ENCODE results near the gene CLDN34. TPM values are rescaled to one million over a fixed set of nuclear protein-coding genes. Genes with fewer than 3 reads are reported as not detected.

Gene CLDN34, protein sequence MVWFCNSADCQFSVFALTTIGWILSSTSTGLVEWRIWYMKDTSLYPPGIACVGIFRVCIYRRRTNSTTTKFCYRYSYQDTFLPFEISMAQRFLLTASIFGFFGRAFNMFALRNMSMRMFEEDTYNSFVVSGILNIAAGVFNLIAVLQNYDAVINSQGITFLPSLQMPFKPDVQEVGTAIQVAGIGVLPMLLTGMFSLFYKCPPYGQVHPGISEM
- 0.30 and 0.33 TPM in 2 replicates for total RNA-seq
- long read RNA-seq: 0 reads

- TF ChIP-seq, protein P1, sequence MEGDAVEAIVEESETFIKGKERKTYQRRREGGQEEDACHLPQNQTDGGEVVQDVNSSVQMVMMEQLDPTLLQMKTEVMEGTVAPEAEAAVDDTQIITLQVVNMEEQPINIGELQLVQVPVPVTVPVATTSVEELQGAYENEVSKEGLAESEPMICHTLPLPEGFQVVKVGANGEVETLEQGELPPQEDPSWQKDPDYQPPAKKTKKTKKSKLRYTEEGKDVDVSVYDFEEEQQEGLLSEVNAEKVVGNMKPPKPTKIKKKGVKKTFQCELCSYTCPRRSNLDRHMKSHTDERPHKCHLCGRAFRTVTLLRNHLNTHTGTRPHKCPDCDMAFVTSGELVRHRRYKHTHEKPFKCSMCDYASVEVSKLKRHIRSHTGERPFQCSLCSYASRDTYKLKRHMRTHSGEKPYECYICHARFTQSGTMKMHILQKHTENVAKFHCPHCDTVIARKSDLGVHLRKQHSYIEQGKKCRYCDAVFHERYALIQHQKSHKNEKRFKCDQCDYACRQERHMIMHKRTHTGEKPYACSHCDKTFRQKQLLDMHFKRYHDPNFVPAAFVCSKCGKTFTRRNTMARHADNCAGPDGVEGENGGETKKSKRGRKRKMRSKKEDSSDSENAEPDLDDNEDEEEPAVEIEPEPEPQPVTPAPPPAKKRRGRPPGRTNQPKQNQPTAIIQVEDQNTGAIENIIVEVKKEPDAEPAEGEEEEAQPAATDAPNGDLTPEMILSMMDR (conservative IDR thresholded peaks at IDR 0.05): no peak
- no peak for DNase-seq (ENCODE audit: low read depth, low spot score)
- H3K4me1 Mint-ChIP-seq: no peaks in the 10 kb centered on the region
- H3K9me3 Mint-ChIP-seq: peaks cover 4% of the 10 kb centered on the region
- H3K27ac Mint-ChIP-seq (ENCODE audit: unreplicated experiment): no peak within 1 kb of the TSS
- H3K36me3 Mint-ChIP-seq (ENCODE audit: low read depth): peaks cover 8% of the 10 kb centered on the region
- peaks cover 2% of the 10 kb centered on the region for H3K27me3 Mint-ChIP-seq (ENCODE audit: low read depth)
- no peak within 1 kb of the TSS for H3K4me3 Mint-ChIP-seq
Measured at GRCh38 chrX:9966775-9967408, at the start of gene CLDN34. Gene CLDN34 (plus strand): TSS chrX:9967358. CDS start chrX:9967358, 0 bp downstream.

- no peak for DNase-seq (ENCODE audit: low read depth, low spot score)
- H3K27me3 Mint-ChIP-seq (ENCODE audit: low read depth): no peaks in the 10 kb centered on the region
- TF ChIP-seq, protein P1 (conservative IDR thresholded peaks at IDR 0.05): no peak
- peaks cover 14% of the 10 kb centered on the region for H3K36me3 Mint-ChIP-seq (ENCODE audit: low read depth)
- H3K4me1 Mint-ChIP-seq: peaks cover 34% of the 10 kb centered on the region
- no peak overlapping the region for H3K27ac Mint-ChIP-seq (ENCODE audit: unreplicated experiment)
- H3K4me3 Mint-ChIP-seq: no peak overlapping the region
- H3K9me3 Mint-ChIP-seq: peaks cover 19% of the 10 kb centered on the region
Measured at GRCh38 chrX:9917861-9918260, 49.3 kb upstream of the CLDN34 start.

DNA sequence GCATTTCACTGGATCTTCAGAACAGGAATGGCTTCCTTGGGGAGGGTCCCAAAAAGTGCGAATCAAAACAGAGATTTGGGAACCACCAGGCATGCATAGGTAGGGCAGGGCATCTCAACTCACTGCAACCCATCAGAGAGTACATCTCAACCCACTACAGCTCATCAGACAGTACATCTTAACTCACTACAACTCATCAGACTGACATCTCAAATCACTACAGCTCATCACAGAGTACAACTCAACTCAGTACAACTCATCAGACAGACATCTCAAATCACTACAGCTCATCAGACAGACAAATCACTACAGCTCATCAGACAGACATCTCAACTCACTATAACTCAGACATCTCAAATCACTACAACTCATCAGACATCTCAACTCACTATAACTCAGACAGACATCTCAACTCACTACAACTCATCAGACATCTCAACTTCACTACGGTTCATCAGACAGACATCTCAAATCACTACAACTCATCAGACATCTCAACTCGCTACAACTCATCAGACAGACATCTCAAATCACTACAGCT is 47.5 kb upstream of the CLDN34 start:
- peak overlapping the region; percentile 9 for H3K27ac Mint-ChIP-seq (ENCODE audit: unreplicated experiment)
- DNase-seq (ENCODE audit: low read depth, low spot score): no peak
- no peaks in the 10 kb centered on the region for H3K27me3 Mint-ChIP-seq (ENCODE audit: low read depth)
- H3K4me3 Mint-ChIP-seq: no peak overlapping the region
- H3K4me1 Mint-ChIP-seq: peaks cover 29% of the 10 kb centered on the region
- TF ChIP-seq, protein P1 (conservative IDR thresholded peaks at IDR 0.05): no peak
- peaks cover 19% of the 10 kb centered on the region for H3K9me3 Mint-ChIP-seq
- H3K36me3 Mint-ChIP-seq (ENCODE audit: low read depth): peaks cover 14% of the 10 kb centered on the region

GRCh38 chrX:9921407-9921806 is 45.8 kb upstream of the CLDN34 start:
- peaks cover 14% of the 10 kb centered on the region for H3K36me3 Mint-ChIP-seq (ENCODE audit: low read depth)
- H3K9me3 Mint-ChIP-seq: peaks cover 19% of the 10 kb centered on the region
- H3K4me1 Mint-ChIP-seq: peaks cover 31% of the 10 kb centered on the region
- TF ChIP-seq, protein P1 (conservative IDR thresholded peaks at IDR 0.05): no peak
- H3K4me3 Mint-ChIP-seq: no peak overlapping the region
- H3K27me3 Mint-ChIP-seq (ENCODE audit: low read depth): no peaks in the 10 kb centered on the region
- no peak for DNase-seq (ENCODE audit: low read depth, low spot score)
- H3K27ac Mint-ChIP-seq (ENCODE audit: unreplicated experiment): no peak overlapping the region

DNA sequence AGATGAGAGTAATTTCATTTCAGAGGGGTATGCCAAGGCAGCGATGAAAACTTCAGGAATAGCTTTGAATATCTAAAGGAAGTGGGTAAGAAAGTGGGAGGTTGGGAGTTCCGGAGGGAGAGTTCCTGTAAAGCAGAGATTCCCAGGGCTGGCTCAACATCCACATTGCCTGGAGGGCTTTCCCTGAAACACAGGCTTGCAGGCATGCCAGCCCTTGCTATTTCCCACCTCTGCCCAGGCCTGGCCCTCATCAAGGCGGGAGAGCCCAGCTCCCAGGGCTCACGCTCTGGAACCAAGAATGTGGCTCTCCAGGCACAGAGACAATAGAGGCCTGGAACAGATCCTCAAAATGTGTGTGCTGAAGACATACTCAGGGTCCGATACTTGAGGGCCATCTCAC is 43.8 kb upstream of the CLDN34 start:
- no peak for DNase-seq (ENCODE audit: low read depth, low spot score)
- Mint-ChIP-seq H3K36me3 (ENCODE audit: low read depth) (peaks cover 12% of the 10 kb centered on the region), H3K4me1 (peaks cover 46% of the 10 kb centered on the region), H3K27me3 (ENCODE audit: low read depth) (no peaks in the 10 kb centered on the region), H3K9me3 (peaks cover 20% of the 10 kb centered on the region), H3K4me3 (no peak overlapping the region), H3K27ac (ENCODE audit: unreplicated experiment) (no peak overlapping the region)
- TF ChIP-seq, protein P1 (conservative IDR thresholded peaks at IDR 0.05): no peak
